ENCODE data around the gene NAV2.

Gene NAV2

GRCh38 chr11:20041499-20041898 lies 328.9 kb downstream of the NAV2 start:
- no peak for DNase-seq (ENCODE audit: low spot score)

- DNase-seq (ENCODE audit: low spot score): no peak
These were observed 329.5 kb downstream of the NAV2 start for GRCh38 chr11:20042045-20042639.

DNA sequence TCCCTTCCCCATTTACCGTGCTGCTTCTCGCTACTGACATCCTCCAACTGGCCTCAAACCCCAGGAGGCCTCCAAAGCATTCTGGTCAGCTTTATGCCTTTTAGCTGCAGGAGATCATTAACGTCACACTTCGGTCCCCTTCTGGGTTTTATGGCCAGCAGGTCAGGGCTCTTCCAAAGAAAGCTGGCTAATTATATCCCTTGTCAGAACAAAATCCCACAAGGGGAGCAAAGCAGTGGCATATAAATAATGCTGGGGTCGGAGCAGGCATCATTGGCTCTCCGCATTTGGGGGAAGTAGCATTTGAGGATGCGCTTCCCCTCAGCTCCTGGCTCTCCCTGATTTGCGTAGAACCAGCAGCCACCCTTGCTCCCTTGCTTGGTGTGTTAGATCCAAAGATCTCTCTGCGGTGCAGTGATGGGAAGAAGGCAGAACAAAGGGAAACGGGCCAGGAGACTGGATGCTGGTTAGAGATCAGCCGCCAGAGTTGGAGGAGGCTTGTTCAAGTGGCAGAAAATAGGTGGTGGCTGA lies 330.2 kb downstream of the NAV2 start:
- peak; percentile 73 for DNase-seq (ENCODE audit: low spot score)

- DNase-seq (ENCODE audit: low spot score): no peak
These were observed 331.4 kb downstream of the NAV2 start for GRCh38 chr11:20043992-20044391.

GRCh38 chr11:20045098-20045688 lies 332.6 kb downstream of the NAV2 start:
- DNase-seq (ENCODE audit: low spot score): peak; percentile 65

- no peak for DNase-seq (ENCODE audit: low spot score)
These were observed 333.8 kb downstream of the NAV2 start for GRCh38 chr11:20046416-20046815.

DNA sequence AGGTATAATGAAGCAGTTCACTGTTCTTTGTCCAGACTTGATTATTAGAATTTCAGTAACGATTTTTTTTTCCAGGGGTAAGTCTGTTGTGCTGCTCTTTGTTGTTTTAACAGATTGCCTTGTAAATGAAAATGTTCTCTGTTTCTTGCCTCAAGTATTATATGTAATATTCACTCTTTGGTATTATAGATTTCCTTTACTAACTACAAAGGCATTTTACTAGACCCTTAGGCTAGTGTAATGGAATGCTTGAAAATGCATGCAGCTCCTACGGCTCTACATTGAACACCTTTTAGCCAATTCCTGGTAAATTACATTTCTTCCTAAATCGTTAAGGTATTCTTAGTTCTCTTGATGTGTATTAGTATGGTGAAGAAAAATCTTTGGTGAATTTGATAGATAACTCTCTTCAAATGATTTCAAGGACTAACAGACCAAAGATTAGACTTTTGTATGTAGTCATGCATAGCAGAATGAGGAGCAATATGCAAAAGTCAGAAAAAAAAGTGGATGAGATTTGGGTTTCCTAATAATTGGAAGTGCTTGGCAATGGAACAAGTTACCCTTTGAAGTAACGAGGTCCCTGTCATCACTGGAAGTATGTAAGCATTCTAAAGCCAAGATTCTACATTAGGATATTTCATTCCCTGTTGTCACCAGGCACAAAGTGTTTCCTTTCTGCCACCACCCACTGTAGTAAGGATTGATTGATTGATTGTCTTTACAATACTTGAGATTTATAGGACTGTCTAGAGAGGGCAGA lies 334.6 kb downstream of the NAV2 start:
- DNase-seq (ENCODE audit: low spot score): no peak

DNA sequence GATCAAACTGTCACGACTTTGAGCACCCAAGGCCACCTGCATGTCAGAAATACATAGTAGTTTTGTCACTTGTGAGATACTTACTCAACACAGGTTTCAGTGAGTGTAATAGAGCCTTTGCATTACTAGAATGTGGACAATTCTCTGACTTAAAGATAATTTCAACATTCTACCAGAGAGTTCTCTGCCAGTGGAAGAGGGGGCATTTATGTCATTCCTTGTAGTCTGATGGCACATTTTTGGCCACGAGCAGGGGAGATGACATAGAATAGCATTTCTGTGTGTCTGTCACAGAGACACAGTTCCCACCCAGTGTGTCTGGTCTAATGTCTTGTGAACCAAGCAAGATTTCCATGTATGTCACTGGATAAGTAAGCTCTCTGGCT lies 335.1 kb downstream of the NAV2 start:
- no peak for DNase-seq (ENCODE audit: low spot score)

- no peak for DNase-seq (ENCODE audit: low spot score)
These were observed 335.6 kb downstream of the NAV2 start for GRCh38 chr11:20048246-20048645.

DNA sequence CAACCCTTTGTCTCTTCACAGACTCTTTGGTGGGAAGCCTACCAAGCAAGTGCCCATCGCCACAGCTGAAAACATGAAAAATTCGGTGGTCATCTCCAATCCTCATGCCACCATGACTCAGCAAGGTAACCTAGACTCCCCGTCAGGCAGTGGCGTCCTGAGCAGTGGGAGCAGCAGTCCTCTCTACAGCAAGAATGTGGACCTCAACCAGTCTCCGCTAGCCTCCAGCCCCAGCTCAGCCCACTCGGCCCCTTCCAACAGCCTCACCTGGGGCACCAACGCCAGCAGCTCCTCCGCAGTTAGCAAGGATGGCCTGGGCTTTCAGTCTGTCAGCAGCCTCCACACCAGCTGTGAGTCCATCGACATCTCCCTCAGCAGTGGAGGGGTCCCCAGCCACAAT lies 336.1 kb downstream of the NAV2 start:
- DNase-seq (ENCODE audit: low spot score): no peak

GRCh38 chr11:20049231-20049630 lies 336.6 kb downstream of the NAV2 start:
- DNase-seq (ENCODE audit: low spot score): no peak

- DNase-seq (ENCODE audit: low spot score): no peak
These were observed 337.4 kb downstream of the NAV2 start for GRCh38 chr11:20050048-20050447.

GRCh38 chr11:20050551-20051333 lies 338.1 kb downstream of the NAV2 start:
- no peak for DNase-seq (ENCODE audit: low spot score)

GRCh38 chr11:20051469-20052399 lies 339.1 kb downstream of the NAV2 start:
- DNase-seq (ENCODE audit: low spot score): no peak

DNA sequence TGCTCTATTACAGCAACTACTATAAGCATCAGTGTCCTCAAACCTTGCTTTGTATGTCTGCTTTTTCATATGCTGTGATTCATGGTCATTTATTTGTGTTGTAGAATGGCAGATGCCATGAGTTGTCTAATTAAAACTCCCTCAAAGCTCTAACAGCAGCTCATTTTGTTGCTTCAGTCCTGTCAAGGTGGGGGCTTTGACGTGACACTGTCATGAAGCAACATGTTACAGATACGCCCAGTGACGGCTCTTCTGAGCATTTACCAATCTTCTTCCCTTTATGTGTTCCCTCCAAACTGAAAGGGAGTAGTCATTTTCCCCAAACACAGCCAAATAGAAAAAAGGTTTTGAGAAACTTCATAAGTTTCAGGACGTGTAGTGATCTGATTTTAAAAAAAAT lies 340.9 kb downstream of the NAV2 start:
- no peak for DNase-seq (ENCODE audit: low spot score)

- no peak for DNase-seq (ENCODE audit: low spot score)
These were observed 341.9 kb downstream of the NAV2 start for GRCh38 chr11:20054584-20054983.

DNA sequence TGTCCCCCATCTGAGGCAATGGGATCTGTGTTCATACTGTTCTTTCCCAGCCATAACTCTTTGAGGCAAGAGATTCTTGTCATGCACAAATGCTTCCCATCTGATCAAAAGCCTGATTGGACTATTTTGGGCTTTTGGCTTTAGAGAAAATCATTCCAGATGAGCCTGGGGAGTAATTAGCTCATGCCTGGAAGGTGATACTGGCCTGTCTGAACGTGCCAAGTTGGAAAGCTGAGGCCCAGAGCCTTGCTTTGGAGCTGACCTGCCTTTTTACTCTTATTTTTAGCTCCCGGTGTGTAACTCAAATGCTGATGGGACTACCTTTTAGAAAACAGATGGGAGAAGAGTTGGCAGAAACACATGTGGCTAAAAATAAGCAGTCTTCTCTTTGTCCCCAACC lies 342.7 kb downstream of the NAV2 start:
- DNase-seq (ENCODE audit: low spot score): peak; percentile 93

GRCh38 chr11:20056109-20056949 lies 343.7 kb downstream of the NAV2 start:
- DNase-seq (ENCODE audit: low spot score): peak; percentile 77

DNA sequence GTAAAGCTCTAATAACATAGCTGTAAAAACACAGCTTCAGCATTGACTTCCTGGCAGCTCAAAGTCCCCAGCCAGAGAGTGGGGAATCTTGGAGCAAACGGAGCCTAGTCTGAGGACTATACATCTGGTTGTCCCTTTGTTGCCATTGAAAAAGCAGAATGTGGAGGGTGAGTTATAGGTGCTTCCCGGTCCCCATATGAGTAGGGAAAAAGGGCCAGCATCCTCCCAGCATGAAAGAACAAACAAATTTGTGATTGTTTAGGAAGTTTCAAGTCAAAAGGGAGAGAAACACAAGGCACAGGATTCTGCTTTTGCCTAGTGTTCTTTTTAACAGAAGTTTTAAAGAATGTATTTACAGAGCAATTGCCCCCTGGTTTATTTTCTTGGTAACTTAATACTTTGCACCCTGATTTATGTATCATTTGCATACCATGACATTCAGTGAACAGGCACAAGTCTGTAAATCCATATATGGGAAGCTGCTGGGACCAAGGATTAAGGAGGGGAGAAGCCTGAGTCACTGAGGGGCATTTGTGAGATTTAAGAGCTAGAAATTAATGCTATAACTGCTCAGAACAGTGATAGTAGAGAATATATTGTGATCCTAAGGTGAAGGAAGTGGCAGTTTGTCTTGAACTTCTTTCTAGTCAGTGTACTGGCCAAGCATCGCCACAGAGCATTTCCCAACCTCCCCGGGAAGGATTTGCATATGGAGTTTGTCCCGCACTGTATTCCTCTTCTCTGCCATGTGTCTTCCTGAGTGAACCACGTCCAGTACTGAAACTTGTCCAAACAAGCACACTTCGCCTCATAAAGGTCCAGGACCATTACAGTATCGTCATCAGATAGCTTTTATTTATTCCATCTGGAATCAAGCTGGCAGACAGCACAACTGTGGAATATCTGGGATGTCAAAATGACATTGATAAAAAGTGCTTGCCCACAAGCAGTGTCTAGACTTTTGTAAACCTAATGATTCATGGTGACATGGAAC lies 344.6 kb downstream of the NAV2 start:
- DNase-seq (ENCODE audit: low spot score): no peak

All from cerebellar cortex (tissue), 1 donor.